Thymus (tissue), 11 donors: ENCODE measurements around the gene CDX1. TPM values are rescaled to one million over a fixed set of nuclear protein-coding genes. Genes with fewer than 3 reads are reported as not detected.

Experiments
- DNase-seq, 9 donors: peaks; one replicate each; pipeline ENCODE4 v3.0.0-alpha.2; 2013; ENCODE audit warnings: low spot score in 9 of 9, low read depth in 6 of 9, missing footprints in 1 of 9
- H3K27ac ChIP-seq, 2 donors: one replicate each; pipeline ENCODE4 v1.5.1; 2013; ENCODE audit warnings: control low read depth in 1 of 2, low read depth in 1 of 2, low read length in 1 of 2, mild to moderate bottlenecking in 1 of 2, moderate library complexity in 1 of 2
- H3K27me3 ChIP-seq, 2 donors: one replicate each; pipeline ENCODE4 v1.5.1; 2013; ENCODE audit warnings: low read length in 1 of 2; ENCODE audit not compliant: control insufficient read depth in 2 of 2, insufficient read depth in 1 of 2
- H3K36me3 ChIP-seq, 2 donors: one replicate each; pipeline ENCODE4 v1.5.1; 2013; ENCODE audit warnings: low read length in 1 of 2, mild to moderate bottlenecking in 1 of 2, moderate library complexity in 1 of 2; ENCODE audit not compliant: control insufficient read depth in 2 of 2, insufficient read depth in 2 of 2
- H3K4me1 ChIP-seq, 2 donors: one replicate each; pipeline ENCODE4 v1.5.1; 2013; ENCODE audit warnings: low read length in 2 of 2; ENCODE audit not compliant: control insufficient read depth in 2 of 2, insufficient read depth in 2 of 2
- H3K4me3 ChIP-seq, 2 donors: one replicate each; pipeline ENCODE4 v1.5.1; 2013; ENCODE audit warnings: low read length in 2 of 2, control low read depth in 1 of 2, mild to moderate bottlenecking in 1 of 2
- H3K9me3 ChIP-seq, 2 donors: one replicate each; pipeline ENCODE4 v1.5.1; 2013; ENCODE audit warnings: low read length in 1 of 2, mild to moderate bottlenecking in 1 of 2; ENCODE audit not compliant: control insufficient read depth in 2 of 2, insufficient read depth in 1 of 2
- WGBS: extraction: QIAGEN DNeasy Blood & Tissue Kit; methylation state at CpG from one replicate; pipeline ENCODE4 v1.1.7; 2013; 5-methylcytosine and 5-hydroxymethylcytosine counted together
- polyA plus RNA-seq: library from polyadenylated mRNA; stranded (reverse); fragments of 200-250 nt; gene quantifications from one replicate; pipeline ENCODE4 v1.2.3, GENCODE V29; 2013
- total RNA-seq: library from RNA; stranded (reverse); fragments of 120-200 nt; gene quantifications from one replicate; pipeline ENCODE4 v1.2.4, GENCODE V29; 2013
- donor health status: healthy.

CDX1 gene
- total and polyA plus RNA-seq, 2 donors = 0.85 to 1.3 TPM

DNA sequence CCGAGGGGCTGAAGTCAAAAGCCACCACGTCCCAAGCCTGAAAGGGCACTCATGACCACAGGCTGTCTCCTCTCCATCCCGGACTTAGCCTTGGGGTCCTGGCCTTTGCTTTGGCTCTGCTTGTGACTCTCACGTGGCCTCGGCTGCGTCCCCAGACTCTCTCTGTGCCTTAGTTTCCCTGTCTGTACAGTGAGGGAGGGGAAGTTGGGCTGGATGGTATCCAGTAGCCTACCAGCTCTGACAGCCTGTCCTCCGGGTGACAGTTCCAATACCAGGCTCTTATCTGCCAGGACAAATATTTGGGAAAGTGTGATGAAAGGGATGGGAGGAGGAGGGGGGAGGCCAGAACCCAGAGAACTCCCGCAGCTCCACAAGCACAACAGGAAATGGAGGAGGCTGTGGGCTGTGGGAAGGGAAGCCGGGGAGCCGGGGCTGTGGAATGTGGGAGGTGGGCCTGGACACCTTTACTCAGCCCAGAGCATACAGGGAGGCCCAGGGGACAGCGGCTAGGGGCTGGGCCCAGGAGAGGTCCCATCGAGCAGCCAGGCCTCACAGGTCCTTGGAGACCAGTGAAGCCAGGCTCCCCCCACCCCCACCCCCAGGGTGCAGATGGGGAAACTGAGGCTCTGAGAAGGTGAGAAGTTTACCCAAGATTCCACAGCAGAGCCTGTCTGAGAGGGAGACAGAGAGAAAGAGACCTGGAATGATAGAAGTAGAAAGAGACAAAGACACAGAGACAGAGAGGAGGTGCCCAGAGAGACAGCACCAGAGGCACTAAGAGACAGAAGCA lies 29.2 kb upstream of the CDX1 start:
- 91% methylated on average over 12 of the region's 12 CpGs for WGBS
- peaks cover 0 to 23% of the 10 kb centered on the region in 2 donors for H3K4me1 ChIP-seq
- H3K27me3 ChIP-seq = no peaks in the 10 kb centered on the region
- H3K4me3 ChIP-seq = no peak overlapping the region
- DNase-seq = no peak
- H3K9me3 ChIP-seq = no peaks in the 10 kb centered on the region
- no peak overlapping the region for H3K27ac ChIP-seq
- H3K36me3 ChIP-seq = no peaks in the 10 kb centered on the region

DNA sequence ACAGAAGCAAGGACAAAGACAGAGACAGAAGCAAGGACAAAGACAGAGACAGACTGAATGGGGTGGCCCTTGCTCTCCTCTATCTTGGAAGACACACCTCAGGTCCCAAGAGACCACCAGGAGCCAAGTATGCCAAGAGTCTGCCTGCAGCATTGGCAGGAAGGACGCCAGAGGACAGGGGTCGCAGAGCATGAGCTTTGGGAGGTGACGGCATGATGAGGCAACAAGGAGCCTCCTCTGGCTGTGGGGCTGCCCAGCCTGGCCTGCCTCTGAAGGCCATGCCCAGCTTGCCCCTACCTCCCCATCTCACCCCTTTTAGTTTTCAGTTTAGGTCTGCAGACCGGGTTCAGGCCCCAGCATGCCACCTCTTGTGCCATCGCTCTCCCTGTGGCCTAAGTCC lies 28.6 kb upstream of the CDX1 start:
- 97% methylated on average over 5 of the region's 5 CpGs for WGBS
- no peak for DNase-seq
- peaks cover 0 to 23% of the 10 kb centered on the region in 2 donors for H3K4me1 ChIP-seq
- H3K27me3 ChIP-seq = no peaks in the 10 kb centered on the region
- H3K27ac ChIP-seq = no peak overlapping the region
- H3K4me3 ChIP-seq = no peak overlapping the region
- no peaks in the 10 kb centered on the region for H3K9me3 ChIP-seq
- H3K36me3 ChIP-seq = no peaks in the 10 kb centered on the region

DNA sequence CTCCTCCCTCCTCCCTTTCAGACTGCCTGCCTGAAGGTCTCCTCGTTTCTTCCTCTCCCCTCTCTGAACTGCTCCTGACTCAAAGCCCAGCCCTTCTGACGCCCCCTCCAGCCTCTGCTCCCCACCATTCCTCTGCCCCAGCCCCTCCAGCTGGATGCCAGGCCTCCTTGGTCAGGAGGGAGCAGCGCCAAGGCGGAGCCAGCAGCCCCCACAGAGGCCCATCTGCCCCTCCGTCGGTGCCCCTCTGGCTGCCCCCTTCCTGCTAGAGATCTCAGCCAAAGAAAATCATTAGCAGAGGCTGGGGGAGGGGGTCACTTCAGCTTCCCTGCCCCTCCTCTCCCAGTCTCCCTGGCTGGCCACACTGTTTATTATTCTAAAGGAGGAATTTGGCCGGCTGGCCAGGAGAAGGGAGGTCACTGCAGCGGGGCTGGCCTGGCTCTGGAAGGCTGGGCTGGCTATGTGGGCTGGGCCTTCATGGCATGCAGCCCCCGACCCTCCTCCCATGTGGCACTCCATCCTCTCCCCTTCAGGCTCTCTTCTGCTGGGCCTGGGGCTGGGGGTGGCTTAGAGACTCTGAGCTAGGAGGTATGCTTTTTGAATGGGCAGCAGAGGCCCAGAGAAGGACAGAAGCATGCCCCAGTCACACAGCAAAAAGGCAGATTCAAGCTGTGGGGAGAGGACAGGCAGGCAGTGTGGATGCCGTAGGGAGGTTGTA lies 27.9 kb upstream of the CDX1 start:
- Histone ChIP-seq H3K27ac (no peak overlapping the region), H3K9me3 (no peaks in the 10 kb centered on the region), H3K4me1 (peaks cover 0 to 28% of the 10 kb centered on the region in 2 donors), H3K4me3 (no peak overlapping the region), H3K36me3 (no peaks in the 10 kb centered on the region), H3K27me3 (no peaks in the 10 kb centered on the region)
- WGBS = 83% methylated on average over 10 of the region's 10 CpGs
- DNase-seq = no peak

DNA sequence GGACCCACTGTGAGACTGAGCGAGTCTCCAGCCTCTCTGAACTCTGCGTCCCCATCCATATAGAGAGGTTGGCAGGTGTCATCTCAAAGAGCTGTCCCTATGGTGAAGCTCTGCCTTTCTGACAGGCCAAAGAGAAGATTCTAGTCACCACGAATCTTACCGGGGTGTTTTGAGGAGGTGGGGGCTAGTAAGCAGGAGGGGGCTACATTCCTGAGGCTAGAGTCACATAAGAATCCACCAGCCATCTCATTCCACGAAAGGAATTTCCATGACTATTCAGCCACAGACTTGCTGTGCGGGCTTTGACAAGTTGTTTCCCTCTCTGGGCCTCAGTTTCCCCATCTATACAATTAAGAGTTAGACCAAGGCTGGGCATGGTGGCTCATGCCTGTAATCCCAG lies 27.2 kb upstream of the CDX1 start:
- Histone ChIP-seq H3K27me3 (no peaks in the 10 kb centered on the region), H3K4me1 (peaks cover 0 to 34% of the 10 kb centered on the region in 2 donors), H3K36me3 (no peaks in the 10 kb centered on the region), H3K9me3 (no peaks in the 10 kb centered on the region), H3K27ac (no peak overlapping the region), H3K4me3 (no peak overlapping the region)
- DNase-seq = no peak
- 89% methylated on average over 6 of the region's 6 CpGs for WGBS

DNA sequence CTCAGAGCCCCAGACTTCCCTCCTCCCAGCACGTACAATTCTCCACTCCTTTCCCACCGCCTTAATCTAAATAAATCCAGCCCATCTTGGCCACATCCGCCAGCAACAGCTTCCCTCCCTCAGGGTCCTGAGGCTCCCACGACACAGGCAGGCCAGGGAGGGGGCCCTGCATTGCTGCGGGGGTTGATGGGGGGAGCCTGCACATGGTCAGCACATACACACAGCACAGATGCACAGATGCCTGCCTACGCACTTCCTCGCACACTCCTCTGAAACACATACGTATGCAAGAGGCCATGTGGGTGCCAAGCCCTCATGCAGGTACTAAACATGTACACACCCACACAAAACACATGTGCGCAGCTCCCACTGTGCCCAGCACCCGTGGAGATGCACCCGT lies 25.7 kb upstream of the CDX1 start:
- Histone ChIP-seq H3K9me3 (no peaks in the 10 kb centered on the region), H3K36me3 (no peaks in the 10 kb centered on the region), H3K4me3 (no peak overlapping the region), H3K27ac (no peak overlapping the region), H3K4me1 (peaks cover 0 to 36% of the 10 kb centered on the region in 2 donors), H3K27me3 (no peaks in the 10 kb centered on the region)
- WGBS = 87% methylated on average over 11 of the region's 11 CpGs
- no peak for DNase-seq

DNA sequence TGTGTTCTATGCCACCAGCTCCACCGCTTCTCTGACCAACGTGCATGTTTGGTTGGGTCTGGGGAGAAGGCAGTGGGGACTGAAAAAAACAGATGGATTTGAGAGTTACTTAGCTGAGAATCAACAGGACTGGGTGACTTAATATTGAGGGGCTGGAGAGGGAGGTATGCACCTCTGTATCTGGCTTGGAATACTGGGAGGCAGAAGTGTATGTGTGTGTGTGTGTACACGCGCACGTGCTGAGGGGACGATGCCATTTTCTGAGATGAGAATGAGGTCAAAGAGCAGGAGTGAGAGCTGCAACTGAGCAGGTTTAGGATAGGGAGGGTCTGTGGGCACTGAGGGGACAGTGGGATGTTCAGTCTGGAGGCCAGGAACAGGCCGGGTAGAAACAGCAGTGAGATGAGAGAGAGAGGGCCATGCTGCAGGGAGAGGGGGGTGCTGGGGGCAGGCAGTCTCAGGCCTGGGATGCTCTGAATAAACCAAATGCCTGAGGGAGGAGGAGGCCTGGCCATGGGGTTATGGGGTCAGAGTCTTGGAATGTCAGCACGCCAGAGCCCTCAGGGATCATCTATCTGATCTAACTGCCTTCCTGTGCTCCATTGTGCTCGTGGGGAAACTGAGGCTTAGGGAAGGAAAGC lies 24.9 kb upstream of the CDX1 start:
- DNase-seq = no peak

DNA sequence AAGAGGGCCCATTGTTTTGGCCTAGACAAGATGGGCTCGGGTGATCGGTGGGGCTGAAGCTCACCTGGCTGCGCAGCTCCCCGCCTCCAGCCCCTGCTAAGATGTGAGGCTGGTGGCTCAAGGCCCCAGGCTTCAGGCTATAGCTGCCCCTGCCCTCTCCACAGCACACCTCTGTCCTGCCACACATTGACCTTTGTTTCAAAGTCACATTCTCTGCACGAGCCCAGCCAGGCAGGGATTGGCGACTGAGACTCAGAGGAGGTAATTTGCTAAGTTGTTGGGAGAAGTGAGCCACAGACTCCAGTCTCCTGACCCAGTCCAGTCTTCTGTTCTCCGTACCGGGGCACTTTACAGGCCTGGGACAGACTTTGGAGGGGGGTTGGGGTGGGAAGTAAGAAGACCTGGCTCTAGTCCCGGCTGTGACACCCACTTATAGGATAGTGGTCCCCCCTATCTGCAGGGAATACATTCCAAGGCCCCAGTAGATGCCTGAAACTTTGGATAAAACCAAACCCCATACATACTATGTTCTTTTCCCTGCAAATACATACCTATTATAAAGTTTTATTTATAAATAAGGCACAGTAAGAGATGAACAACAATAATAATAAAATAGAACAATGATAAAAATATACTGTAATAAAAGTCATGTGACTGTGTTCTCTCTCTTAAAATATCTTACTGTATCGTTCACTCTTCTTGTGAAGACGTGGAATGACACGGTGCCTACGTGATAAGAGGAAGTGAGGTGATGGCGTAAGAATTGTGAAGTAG lies 24.2 kb upstream of the CDX1 start:
- 90% methylated on average over 14 of the region's 14 CpGs for WGBS

More for the DNA sequence above, 24.9 kb upstream of the CDX1 start:
- Histone ChIP-seq H3K4me1 (peaks cover 0 to 36% of the 10 kb centered on the region in 2 donors), H3K4me3 (no peak overlapping the region), H3K36me3 (no peaks in the 10 kb centered on the region), H3K27ac (no peak overlapping the region), H3K9me3 (no peaks in the 10 kb centered on the region), H3K27me3 (no peaks in the 10 kb centered on the region)
- 95% methylated on average over 9 of the region's 9 CpGs for WGBS

DNA sequence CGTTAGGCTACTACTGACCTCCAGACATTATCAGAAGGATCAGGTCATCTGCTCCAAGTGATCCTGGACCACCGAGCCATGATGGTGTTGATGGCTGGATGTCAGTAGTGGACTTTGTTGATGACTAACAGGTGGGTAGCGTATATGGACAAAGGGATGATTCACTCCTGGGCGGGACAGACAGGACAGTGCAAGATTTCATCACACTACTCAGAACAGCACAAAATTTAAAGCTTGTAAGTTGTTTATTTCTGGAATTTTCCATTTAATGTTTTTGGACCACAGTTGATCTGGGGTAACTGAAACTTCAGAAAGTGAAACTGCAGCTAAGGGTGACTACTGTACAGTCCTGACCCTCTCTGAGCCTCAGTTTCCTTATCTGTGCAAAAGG lies 23.6 kb upstream of the CDX1 start:
- no peak for DNase-seq
- Histone ChIP-seq H3K36me3 (no peaks in the 10 kb centered on the region), H3K9me3 (no peaks in the 10 kb centered on the region), H3K4me1 (peaks cover 0 to 36% of the 10 kb centered on the region in 2 donors), H3K27me3 (no peaks in the 10 kb centered on the region), H3K27ac (peak overlapping the region in 1 of 2 donors; percentile 11), H3K4me3 (no peak overlapping the region)
- 90% methylated on average over 4 of the region's 4 CpGs for WGBS

More for the DNA sequence above, 24.2 kb upstream of the CDX1 start:
- Histone ChIP-seq H3K9me3 (no peaks in the 10 kb centered on the region), H3K36me3 (no peaks in the 10 kb centered on the region), H3K4me3 (no peak overlapping the region), H3K27me3 (no peaks in the 10 kb centered on the region), H3K27ac (no peak overlapping the region), H3K4me1 (peaks cover 0 to 36% of the 10 kb centered on the region in 2 donors)
- DNase-seq = no peak
